IMR-90 (cell line): ENCODE measurements around the gene MAGI1. TPM values are rescaled to one million over a fixed set of nuclear protein-coding genes. Genes with fewer than 3 reads are reported as not detected.
A peak's percentile ranks its signal among the peaks of the same experiment; 100 is the strongest.

Experiments used
- ATAC-seq: fragments of 200-7000 bp; cut with Tn5 transposase; 2 replicates; pipeline ENCODE4 v1.9.1; 2020; ENCODE audit warnings: low read depth, mild to moderate bottlenecking, moderate library complexity
- BruUV-seq: library from RNA; stranded (reverse); fragments of 400-500 nt; replicated peaks from 2 replicates; lab custom pipeline; 2021; lab: Mats Ljungman, UMichigan
- CTCF ChIA-PET: fragments of 300-600 bp; formaldehyde crosslinking; extraction: SDS; loops from one replicate; lab custom pipeline; 2021; ENCODE audit warnings: antibody characterized with exemption; lab: Yijun Ruan, JAX
- POLR2A ChIA-PET: fragments of 300-600 bp; sonication (Branson Sonifier 250); formaldehyde crosslinking; loops from one replicate; lab custom pipeline; 2022; ENCODE audit warnings: antibody characterized with exemption; ENCODE audit not compliant: unreplicated experiment; lab: Charles Lee
- DNase-seq: peaks from one replicate; pipeline ENCODE4 v3.0.0; 2013
- H2AFZ ChIP-seq: replicated peaks from 2 replicates; pipeline ENCODE3; 2013; ENCODE audit warnings: low read length, mild to moderate bottlenecking; ENCODE audit not compliant: poor library complexity
- H2AK5ac ChIP-seq: 2 replicates; pipeline ENCODE4 v1.6.1; 2013; ENCODE audit warnings: low read depth, low read length, inconsistent platforms
- H2AK9ac ChIP-seq: replicated peaks from 2 replicates; pipeline ENCODE3; 2013; ENCODE audit warnings: mild to moderate bottlenecking, low read depth, low read length, moderate library complexity; ENCODE audit not compliant: poor library complexity
- H2BK120ac ChIP-seq: 2 replicates; pipeline ENCODE4 v1.6.1; 2013; ENCODE audit warnings: low read depth, low read length, inconsistent platforms
- H2BK15ac ChIP-seq: 3 replicates; pipeline ENCODE4 v1.6.1; 2013; ENCODE audit warnings: low read depth, low read length, inconsistent platforms
- H2BK20ac ChIP-seq: 2 replicates; pipeline ENCODE4 v1.6.1; 2013; ENCODE audit warnings: low read depth, mild to moderate bottlenecking, inconsistent platforms, low read length, moderate library complexity
- H2BK5ac ChIP-seq: 2 replicates; pipeline ENCODE4 v1.6.1; 2013; ENCODE audit warnings: mild to moderate bottlenecking, low read depth, low read length, inconsistent platforms; ENCODE audit not compliant: poor library complexity, severe bottlenecking
- H3K14ac ChIP-seq: replicated peaks from 2 replicates; pipeline ENCODE4 v1.6.1; 2013; ENCODE audit warnings: low read depth, low read length, inconsistent platforms
- H3K18ac ChIP-seq: 2 replicates; pipeline ENCODE4 v1.6.1; 2013; ENCODE audit warnings: low read depth, low read length, control low read depth
- H3K23ac ChIP-seq: 2 replicates; pipeline ENCODE4 v1.6.1; 2013; ENCODE audit warnings: low read depth, low read length, inconsistent platforms
- H3K27ac ChIP-seq: 2 replicates; pipeline ENCODE4 v1.5.1; 2013; ENCODE audit warnings: mild to moderate bottlenecking, control low read depth, low read length; ENCODE audit not compliant: insufficient read depth
- H3K27me3 ChIP-seq: 2 replicates; pipeline ENCODE4 v1.6.1; 2013; ENCODE audit warnings: low read length; ENCODE audit not compliant: control insufficient read depth, insufficient read depth
- H3K36me3 ChIP-seq: 2 replicates; pipeline ENCODE4 v1.6.1; 2013; ENCODE audit warnings: low read length, mixed read lengths; ENCODE audit not compliant: control insufficient read depth, insufficient read depth
- H3K4ac ChIP-seq: 2 replicates; pipeline ENCODE4 v1.6.1; 2013; ENCODE audit warnings: low read depth, low read length, inconsistent platforms
- H3K4me1 ChIP-seq: 2 replicates; pipeline ENCODE4 v1.6.1; 2013; ENCODE audit warnings: low read length, mixed read lengths; ENCODE audit not compliant: control insufficient read depth, insufficient read depth
- H3K4me2 ChIP-seq: 2 replicates; pipeline ENCODE4 v1.6.1; 2013; ENCODE audit warnings: low read depth, mild to moderate bottlenecking, control low read depth, low read length, moderate library complexity
- H3K4me3 ChIP-seq: 2 replicates; pipeline ENCODE4 v1.5.1; 2013; ENCODE audit warnings: low read depth, mild to moderate bottlenecking, control low read depth, low read length, moderate library complexity; ENCODE audit not compliant: insufficient read depth
- H3K56ac ChIP-seq: 2 replicates; pipeline ENCODE4 v1.6.1; 2013; ENCODE audit warnings: low read length, inconsistent platforms; ENCODE audit not compliant: insufficient read depth; ENCODE audit errors: extremely low read depth
- H3K79me1 ChIP-seq, 2 experiments: 2 replicates each; pipeline ENCODE4 v1.6.1; 2013; ENCODE audit warnings: low read length in 2 of 2, inconsistent platforms in 1 of 2, low read depth in 1 of 2
- H3K9ac ChIP-seq: 2 replicates; pipeline ENCODE4 v1.6.1; 2013; ENCODE audit warnings: low read depth, low read length, control low read depth
- H3K9me1 ChIP-seq: 2 replicates; pipeline ENCODE4 v1.6.1; 2013; ENCODE audit warnings: low read length, inconsistent platforms; ENCODE audit not compliant: insufficient read depth
- H3K9me3 ChIP-seq: 2 replicates; pipeline ENCODE4 v1.6.1; 2013; ENCODE audit warnings: low read length; ENCODE audit not compliant: control insufficient read depth, insufficient read depth
- H4K20me1 ChIP-seq: 2 replicates; pipeline ENCODE4 v1.6.1; 2013; ENCODE audit warnings: low read length, inconsistent platforms; ENCODE audit not compliant: insufficient read depth
- H4K5ac ChIP-seq: 2 replicates; pipeline ENCODE4 v1.6.1; 2013; ENCODE audit warnings: mild to moderate bottlenecking, low read depth, low read length, control low read depth
- H4K8ac ChIP-seq, 2 experiments: 2 replicates each; pipeline ENCODE4 v1.6.1; 2013; ENCODE audit warnings: low read depth in 2 of 2, low read length in 2 of 2, control low read depth in 1 of 2, inconsistent platforms in 1 of 2
- H4K91ac ChIP-seq: 2 replicates; pipeline ENCODE4 v1.6.1; 2013; ENCODE audit warnings: low read depth, low read length, inconsistent platforms; ENCODE audit not compliant: insufficient read depth
- BHLHE40 ChIP-seq: fragments of 150-350 bp; IDR thresholded peaks from 2 replicates; pipeline ENCODE4 v1.6.1; 2016; ENCODE audit warnings: mild to moderate bottlenecking, low read depth, low read length
- CEBPB ChIP-seq: IDR thresholded peaks from 2 replicates; pipeline ENCODE4 v1.6.1; 2012; ENCODE audit warnings: low read depth, low read length, improper control_type of control experiment
- CHD1 ChIP-seq: IDR thresholded peaks from 2 replicates; pipeline ENCODE4 v1.6.1; 2012; ENCODE audit warnings: low read depth, low read length, improper control_type of control experiment
- CTCF ChIP-seq: conservative IDR thresholded peaks from 2 replicates; pipeline ENCODE4 v1.5.1; 2012; ENCODE audit warnings: mild to moderate bottlenecking, low read depth, low read length, improper control_type of control experiment
- ELK1 ChIP-seq: fragments of 150-350 bp; IDR thresholded peaks from 2 replicates; pipeline ENCODE4 v1.6.1; 2016; ENCODE audit warnings: low read depth, mild to moderate bottlenecking, low read length, moderate library complexity, borderline replicate concordance
- FOS ChIP-seq: fragments of 150-350 bp; IDR thresholded peaks from 2 replicates; pipeline ENCODE4 v1.6.1; 2016; ENCODE audit warnings: low read depth, low read length
- MAFK ChIP-seq: IDR thresholded peaks from 2 replicates; pipeline ENCODE4 v1.6.1; 2012; ENCODE audit warnings: low read depth, low read length, improper control_type of control experiment
- MAZ ChIP-seq: IDR thresholded peaks from 2 replicates; pipeline ENCODE4 v1.6.1; 2012; ENCODE audit warnings: low read depth, mild to moderate bottlenecking, low read length, improper control_type of control experiment, moderate library complexity, borderline replicate concordance
- MXI1 ChIP-seq: IDR thresholded peaks from 2 replicates; pipeline ENCODE4 v1.6.1; 2012; ENCODE audit warnings: low read depth, mild to moderate bottlenecking, low read length, moderate library complexity, borderline replicate concordance
- NFE2L2 ChIP-seq: fragments of 150-350 bp; IDR thresholded peaks from 2 replicates; pipeline ENCODE4 v1.6.1; 2016; ENCODE audit warnings: low read depth, mild to moderate bottlenecking, low read length
- POLR2A ChIP-seq: IDR thresholded peaks from 2 replicates; pipeline ENCODE4 v1.6.1; 2012; ENCODE audit warnings: mild to moderate bottlenecking, low read depth, low read length
- RAD21 ChIP-seq: IDR thresholded peaks from 2 replicates; pipeline ENCODE4 v1.6.1; 2012; ENCODE audit warnings: low read length, improper control_type of control experiment
- RCOR1 ChIP-seq: IDR thresholded peaks from 2 replicates; pipeline ENCODE4 v1.6.1; 2012; ENCODE audit warnings: mild to moderate bottlenecking, low read length, improper control_type of control experiment; ENCODE audit not compliant: insufficient replicate concordance
- RFX5 ChIP-seq: IDR thresholded peaks from 2 replicates; pipeline ENCODE4 v1.8.0; 2012; ENCODE audit warnings: low read depth, mild to moderate bottlenecking, low read length, moderate library complexity
- SMC3 ChIP-seq: fragments of 150-350 bp; IDR thresholded peaks from 2 replicates; pipeline ENCODE4 v1.6.1; 2016; ENCODE audit warnings: low read depth, mild to moderate bottlenecking, antibody characterized with exemption, low read length, moderate library complexity
- USF2 ChIP-seq: fragments of 150-350 bp; IDR thresholded peaks from 2 replicates; pipeline ENCODE4 v1.6.1; 2017; ENCODE audit warnings: mild to moderate bottlenecking, antibody characterized with exemption, low read length, low read depth
- WGBS, 2 experiments: methylation state at CpG; one replicate each; pipeline versions ENCODE4 v1.1.5 to v1.1.7; 2013; ENCODE audit warnings: missing lambda C conversion rate in 2 of 2; ENCODE audit not compliant: insufficient read length in 1 of 2; ENCODE audit errors: extremely low coverage in 2 of 2; 5-methylcytosine and 5-hydroxymethylcytosine counted together
- dilution Hi-C: fragments of 300-500 bp; cut with HindIII; formaldehyde crosslinking; loops from one replicate; pipeline ENCODE4 v1.14.3; 2018; ENCODE audit warnings: low sequenced_read_pairs; ENCODE audit not compliant: unreplicated experiment
- in situ Hi-C: fragments of 300-500 bp; cut with MboI; formaldehyde crosslinking; loops from 3 replicates; pipeline ENCODE4 v1.14.3; 2019; ENCODE audit warnings: low sequenced_read_pairs, inconsistent platforms, mixed read lengths
- intact Hi-C: fragments of 100-400 bp; cut with micrococcal nuclease; formaldehyde crosslinking; loops from 2 replicates; pipeline ENCODE4 v1.10.0; 2022
- polyA plus RNA-seq, 3 experiments: library from polyadenylated mRNA; depleted of rRNA; stranded (reverse); fragments of >200 nt; gene quantifications; 2 replicates each; pipeline ENCODE4 v1.2.3, GENCODE V29; 2012; ENCODE audit warnings: low replicate concordance in 1 of 3
- total RNA-seq: library from RNA; depleted of rRNA; stranded (reverse); fragments of >200 nt; gene quantifications from 2 replicates; pipeline ENCODE4 v1.2.3, GENCODE V29; 2012

Gene MAGI1
- total and polyA plus RNA-seq, 2 of the 4 experiments (the other 2 are of a cell fraction): 14.5 to 24.2 TPM

- Histone ChIP-seq H3K56ac (no peak overlapping the region), H2AK9ac (no peak overlapping the region), H2BK20ac (no peak overlapping the region), H3K9ac (no peak overlapping the region), H4K91ac (no peak overlapping the region), H3K27ac (no peak overlapping the region), H2BK5ac (no peak overlapping the region), H2AFZ (no peak overlapping the region), H2AK5ac (no peak overlapping the region), H3K4me3 (no peak overlapping the region), H3K18ac (no peak overlapping the region), H3K79me1 (peaks cover 16 to 42% of the 10 kb centered on the region in 2 experiments), H4K5ac (no peak overlapping the region), H3K23ac (no peak overlapping the region), H4K8ac (no peak overlapping the region), H4K20me1 (peaks cover 8% of the 10 kb centered on the region; the same call in 1 of the 2 replicates), H3K9me1 (peaks cover 2% of the 10 kb centered on the region; the same call in 1 of the 2 replicates), H2BK120ac (no peak overlapping the region), H3K4me2 (no peak overlapping the region), H3K4ac (no peak overlapping the region), H3K14ac (0 out of 2 replicates have a peak overlapping the region, but pooled peaks have one; percentile 14), H3K27me3 (no peaks in the 10 kb centered on the region), H2BK15ac (no peak overlapping the region), H3K36me3 (no peaks in the 10 kb centered on the region), H3K4me1 (peaks cover 5% of the 10 kb centered on the region), H3K9me3 (no peaks in the 10 kb centered on the region)
- DNase-seq (no peak), ATAC-seq (no peak)
- dilution Hi-C loops (no loop called here), intact Hi-C loops (no loop called here), in situ Hi-C loops (no loop called here)
- TF ChIP-seq FOS (no peak), MAZ (no peak), CTCF (no peak), RFX5 (no peak), CHD1 (no peak), SMC3 (no peak), POLR2A (no peak), BHLHE40 (no peak), CEBPB (no peak), NFE2L2 (no peak), RCOR1 (no peak), RAD21 (no peak), MXI1 (no peak), USF2 (no peak), ELK1 (no peak), MAFK (no peak)
- ChIA-PET CTCF (no interaction called here), POLR2A (no interaction called here)
- no TSS peak for BruUV-seq
- no CpG with 5 or more reads among the region's 1 CpG for WGBS, 2 experiments
These were observed 486.8 kb downstream of the MAGI1 start for GRCh38 chr3:65551945-65552344.
